GM21619 (cell line): Measurements from ENCODE around the gene FBXW4.
"Not testable (repeated sequence)": the region's sequence is repeated elsewhere in the genome, so short reads cannot be mapped to it uniquely, and the experiment has no call there.

ENCODE experiments used
- ATAC-seq: cut with Tn5 transposase; IDR thresholded peaks from one replicate; pipeline ENCODE4 v1.9.1; 2021; ENCODE audit not compliant: unreplicated experiment

The FBXW4 gene

DNA sequence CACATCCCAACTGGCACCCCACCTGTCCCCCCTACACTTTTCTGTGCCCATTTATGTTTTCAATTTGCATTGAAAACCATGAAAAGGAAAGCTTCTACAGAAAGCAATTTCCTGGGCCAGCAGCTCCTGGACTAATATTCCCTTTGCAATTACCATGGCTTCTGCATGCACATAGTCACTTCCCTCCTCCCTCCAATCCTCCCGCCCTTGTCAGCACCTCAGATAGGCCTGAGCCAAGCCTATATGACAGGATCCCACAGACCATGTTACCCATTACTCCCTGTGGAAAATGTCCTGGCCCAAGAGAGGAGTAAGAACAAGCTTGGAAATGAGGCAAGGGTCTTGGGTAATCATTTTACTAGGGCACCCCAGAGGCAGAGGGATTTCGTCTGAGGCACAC is 38.1 kb downstream of the FBXW4 start:
- no peak for ATAC-seq

GRCh38 chr10:101655570-101655969 is 39.4 kb downstream of the FBXW4 start:
- no peak for ATAC-seq

- no peak for ATAC-seq
These were observed 41.4 kb downstream of the FBXW4 start for GRCh38 chr10:101653536-101653935.

- no peak for ATAC-seq
These were observed 43.6 kb downstream of the FBXW4 start for GRCh38 chr10:101651336-101651735.

GRCh38 chr10:101650863-101651262 is 44.1 kb downstream of the FBXW4 start:
- ATAC-seq: no peak

DNA sequence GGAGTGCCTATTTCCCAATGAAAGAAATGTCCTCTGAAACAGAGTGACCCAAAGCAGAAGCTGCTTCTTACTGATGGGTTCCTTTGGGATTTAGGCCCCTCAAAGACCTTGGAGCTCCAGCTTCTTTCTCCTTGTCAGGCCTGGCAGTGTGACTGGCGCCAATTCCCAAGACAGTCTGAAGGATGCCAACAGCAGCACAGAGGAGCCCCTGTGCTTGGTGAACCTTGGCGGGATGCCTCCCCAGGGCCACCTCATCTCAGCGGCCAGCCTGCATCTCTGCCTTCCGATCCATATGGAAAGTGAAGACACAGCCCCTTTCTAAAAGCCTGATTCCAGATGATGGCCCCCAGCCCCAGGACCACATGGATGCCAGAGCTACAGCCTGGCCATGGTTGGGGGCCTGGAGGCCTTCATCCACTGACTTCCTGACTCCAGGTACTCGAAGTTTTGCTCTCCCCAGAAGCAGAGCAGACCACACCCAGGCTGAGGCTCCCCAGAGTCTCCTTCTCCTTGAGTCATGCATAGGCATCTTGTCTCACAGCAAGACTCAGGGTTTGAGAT is 45.4 kb downstream of the FBXW4 start:
- no peak for ATAC-seq

DNA sequence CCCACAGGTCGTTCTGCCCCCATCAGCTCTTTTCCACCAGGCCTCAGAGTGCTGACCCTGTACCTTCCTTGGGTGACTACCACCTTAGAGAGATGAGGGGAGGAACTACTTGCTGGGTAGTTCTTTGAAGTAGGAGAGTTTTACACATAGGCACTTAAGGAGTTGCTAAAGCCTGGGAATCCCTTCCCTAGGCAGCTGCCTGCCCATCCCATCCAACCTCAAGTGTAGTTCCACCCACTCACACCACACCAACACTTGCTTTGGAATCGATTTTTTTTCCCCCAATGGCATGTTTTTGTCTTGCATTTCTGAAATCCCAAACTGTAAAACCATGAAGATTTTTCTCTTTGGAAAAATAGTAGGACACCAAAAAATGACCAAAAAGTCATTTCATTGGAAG is 47.7 kb downstream of the FBXW4 start:
- no peak for ATAC-seq

DNA sequence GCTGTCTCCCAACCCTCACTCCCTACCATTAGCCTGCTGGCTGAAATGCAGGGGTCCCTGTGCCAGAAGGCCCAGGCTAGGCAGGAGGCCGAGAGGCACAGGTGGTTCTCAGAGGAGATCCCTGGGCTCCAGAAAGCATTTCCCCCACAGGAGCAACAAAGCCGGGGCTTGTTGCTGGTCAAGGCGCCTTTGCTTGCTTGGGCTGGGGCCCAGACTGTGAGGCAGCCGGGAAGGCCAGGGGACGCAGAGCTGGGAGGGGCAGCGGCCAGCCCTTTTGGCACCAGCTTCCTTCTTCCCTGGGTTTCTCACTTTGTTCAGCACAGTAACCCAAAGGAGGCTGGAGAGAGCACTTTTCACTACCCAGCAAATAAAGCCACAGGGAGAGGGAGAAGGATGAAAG is 48.6 kb downstream of the FBXW4 start:
- ATAC-seq: no peak

- ATAC-seq: no peak
These were observed 49.3 kb downstream of the FBXW4 start for GRCh38 chr10:101645659-101646058.

DNA sequence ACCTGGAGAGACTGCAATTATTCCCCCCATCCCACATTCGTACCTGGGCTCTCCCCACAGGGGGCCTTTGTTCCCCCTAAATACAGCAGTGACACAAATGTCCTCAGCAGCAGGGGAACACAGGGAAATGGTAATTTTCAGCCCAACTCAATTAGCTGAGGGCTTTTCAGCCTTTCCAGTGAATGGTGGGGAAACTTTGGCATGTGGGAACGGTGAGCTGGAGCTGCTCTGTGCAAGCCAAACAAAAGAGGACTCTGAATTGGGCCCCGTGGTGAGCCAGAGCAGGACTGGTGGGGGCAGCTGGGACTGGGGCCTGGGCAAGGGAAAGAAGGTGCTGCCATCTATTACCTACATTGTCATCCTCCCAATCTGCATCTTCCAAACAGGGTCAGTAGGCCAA is 51.0 kb downstream of the FBXW4 start:
- no peak for ATAC-seq

DNA sequence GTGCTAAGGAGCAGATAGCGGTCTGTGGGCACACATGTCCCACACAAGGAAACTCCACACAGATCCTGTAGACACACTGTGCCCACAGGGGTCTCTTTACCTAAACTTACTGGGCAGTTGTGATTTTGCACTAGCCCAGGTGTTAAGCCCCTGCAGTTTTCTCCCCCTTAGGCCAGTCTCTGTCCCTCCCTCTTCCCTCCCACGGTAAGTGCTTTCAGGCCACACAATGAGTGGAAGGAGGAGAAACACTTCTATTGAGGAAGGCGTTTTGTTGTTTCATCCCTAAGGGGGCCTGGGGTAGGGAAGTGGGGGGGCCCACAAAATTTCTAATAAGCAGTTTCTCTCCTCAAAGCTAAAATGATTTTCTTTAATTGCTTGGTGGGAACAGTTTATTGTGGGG is 51.4 kb downstream of the FBXW4 start:
- ATAC-seq: no peak

DNA sequence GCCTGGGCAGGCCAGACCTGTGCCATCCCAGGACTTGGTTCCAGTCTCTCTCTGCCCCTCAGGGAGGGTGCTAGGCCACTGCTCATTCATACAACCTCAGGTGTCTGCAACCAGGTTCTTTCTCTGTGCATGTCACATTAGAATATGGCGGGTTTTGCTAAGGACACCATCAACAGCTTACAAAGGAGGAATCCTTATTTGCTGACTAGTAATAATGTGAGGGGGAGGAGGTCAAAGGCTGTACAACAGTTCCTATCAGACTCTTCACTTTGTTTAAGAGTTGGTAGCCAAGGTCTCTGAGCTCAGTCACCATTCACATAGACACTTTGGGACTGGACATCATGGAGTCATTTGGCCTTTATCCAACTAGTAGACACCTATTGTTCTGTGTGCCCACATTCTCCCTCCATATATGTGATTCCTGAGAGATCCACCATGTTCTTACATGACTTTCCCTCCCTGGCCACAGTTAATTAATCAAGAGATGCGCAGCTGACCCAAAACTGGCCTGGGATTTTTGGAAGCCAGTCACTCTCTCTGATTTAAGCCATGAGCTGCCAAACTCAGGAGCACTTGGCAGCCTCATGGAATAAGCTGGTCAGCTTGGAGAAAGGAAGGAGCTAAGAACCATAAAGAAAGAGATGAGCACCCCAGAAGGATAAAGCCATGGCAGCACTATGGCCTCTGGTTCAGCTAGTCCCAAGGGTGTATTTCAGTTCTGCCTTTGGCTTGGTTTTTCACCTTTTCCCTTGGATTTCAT is 55.6 kb downstream of the FBXW4 start:
- no peak for ATAC-seq

GRCh38 chr10:101633510-101633909 is 61.5 kb downstream of the FBXW4 start:
- ATAC-seq: not testable (repeated sequence)

DNA sequence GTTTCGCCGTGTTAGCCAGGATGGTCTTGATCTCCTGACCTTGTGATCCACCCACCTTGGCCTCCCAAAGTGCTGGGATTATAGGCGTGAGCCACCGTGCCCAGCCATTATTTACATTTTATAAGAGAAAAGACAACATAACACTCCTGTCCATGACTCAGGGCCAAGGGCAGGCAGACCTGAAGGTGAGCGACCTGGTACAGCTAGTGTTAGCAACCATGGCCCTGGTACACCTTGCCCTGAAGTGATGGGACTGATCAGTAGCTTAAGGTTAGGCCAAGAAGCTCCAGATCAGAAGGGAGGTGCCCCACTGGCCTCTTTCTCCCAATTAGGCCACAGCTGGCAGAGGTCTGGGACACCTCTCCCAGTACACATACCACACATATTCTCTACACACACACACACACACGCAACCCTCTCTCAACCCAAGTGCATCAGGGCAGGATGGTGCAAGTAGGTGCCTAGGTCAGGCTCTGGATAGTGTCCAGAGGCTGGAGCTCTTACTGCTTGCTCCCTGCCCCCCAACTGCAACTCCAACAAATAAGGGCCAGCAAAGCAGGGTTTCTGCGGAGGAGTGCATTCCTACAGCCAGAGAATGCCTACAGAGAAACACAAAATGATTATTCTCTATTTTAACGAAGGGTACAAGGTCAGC is 63.0 kb downstream of the FBXW4 start:
- ATAC-seq: no peak

GRCh38 chr10:101630633-101630920 is 64.4 kb downstream of the FBXW4 start:
- ATAC-seq: no peak

DNA sequence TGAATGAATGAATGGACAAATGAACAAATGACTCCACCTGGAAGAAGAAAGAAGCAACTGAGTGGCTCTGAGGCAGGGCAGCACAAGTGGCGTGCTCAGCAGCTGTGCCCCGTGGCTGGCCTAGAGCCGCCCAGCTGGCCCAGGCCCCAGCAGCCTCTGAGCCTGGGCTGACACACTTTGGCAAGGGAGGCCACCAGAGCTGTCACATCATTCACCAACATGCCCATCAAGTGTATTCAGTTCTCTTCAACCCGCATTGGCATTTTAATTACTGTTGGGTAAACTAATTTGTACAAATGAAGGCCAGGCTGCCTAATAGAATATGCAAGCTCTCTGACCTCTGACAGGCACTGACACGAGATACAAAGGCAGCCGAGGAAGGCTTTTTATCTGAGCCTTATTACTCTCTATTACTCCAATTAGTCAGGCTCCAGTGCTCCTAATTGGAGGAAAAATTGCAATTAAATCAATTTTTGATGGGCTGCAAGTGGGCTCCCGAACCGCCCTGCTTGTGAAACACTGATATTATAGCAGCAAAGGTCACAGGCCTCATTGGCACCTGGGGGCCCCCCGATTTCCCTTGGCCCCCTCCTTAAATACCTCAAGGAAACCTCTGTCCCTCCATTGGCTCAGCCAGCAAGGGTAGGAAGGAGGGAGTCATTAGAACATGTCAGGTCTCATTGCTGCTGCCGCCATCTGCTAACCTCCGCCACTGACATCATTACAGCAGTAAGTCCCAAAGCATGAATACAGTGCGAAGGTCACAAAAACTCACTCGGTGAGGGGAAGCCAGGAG is 64.9 kb downstream of the FBXW4 start:
- no peak for ATAC-seq

DNA sequence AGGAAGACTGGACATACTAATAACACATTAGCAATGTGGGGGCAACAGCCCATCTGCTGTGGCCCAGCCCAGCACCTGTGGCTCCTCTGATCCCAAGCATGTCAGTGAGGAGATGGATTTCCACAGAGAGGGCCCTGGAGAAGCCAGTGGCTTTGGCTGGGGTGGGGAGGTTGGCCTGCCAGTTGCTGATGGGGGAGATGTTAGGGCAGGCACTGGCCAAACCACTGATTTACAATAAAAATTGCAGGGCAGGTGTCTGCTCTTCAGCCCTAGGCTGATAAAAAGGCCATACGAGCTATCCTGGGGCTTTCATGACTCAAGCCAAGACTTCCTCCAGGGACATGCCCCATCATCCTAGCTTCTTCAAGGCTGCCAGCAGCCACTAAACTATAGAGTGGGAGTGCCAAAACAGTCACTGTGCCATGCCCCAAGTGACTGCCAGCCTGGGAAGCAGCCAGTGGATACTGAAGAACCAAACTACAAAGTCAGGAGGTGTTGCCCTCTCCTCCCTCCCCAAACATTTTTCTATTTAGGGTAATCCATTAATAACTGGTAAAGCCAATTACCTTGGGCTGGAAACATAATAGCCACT is 69.1 kb downstream of the FBXW4 start:
- ATAC-seq: no peak

- ATAC-seq: no peak
These were observed 70.4 kb downstream of the FBXW4 start for GRCh38 chr10:101624526-101625102.

DNA sequence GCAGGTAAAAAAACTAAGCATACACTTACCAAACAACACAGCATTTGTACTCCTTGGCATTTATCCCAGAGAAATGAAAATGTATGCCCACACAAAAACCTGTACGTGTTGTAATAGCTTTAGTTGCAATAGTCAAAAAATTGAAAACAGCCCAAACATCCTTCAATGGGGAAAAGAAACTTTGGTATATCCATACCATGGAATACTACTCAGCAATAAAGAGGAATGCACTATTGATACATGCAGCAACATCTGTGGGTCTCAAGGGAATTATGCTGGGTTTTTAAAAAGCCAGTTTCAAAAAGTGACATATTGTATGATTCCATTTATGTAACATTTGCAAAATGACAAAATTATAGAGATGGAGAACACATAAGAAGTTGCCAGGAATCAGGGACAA is 71.4 kb downstream of the FBXW4 start:
- no peak for ATAC-seq

- no peak for ATAC-seq
These were observed 75.0 kb downstream of the FBXW4 start for GRCh38 chr10:101619983-101620382.

DNA sequence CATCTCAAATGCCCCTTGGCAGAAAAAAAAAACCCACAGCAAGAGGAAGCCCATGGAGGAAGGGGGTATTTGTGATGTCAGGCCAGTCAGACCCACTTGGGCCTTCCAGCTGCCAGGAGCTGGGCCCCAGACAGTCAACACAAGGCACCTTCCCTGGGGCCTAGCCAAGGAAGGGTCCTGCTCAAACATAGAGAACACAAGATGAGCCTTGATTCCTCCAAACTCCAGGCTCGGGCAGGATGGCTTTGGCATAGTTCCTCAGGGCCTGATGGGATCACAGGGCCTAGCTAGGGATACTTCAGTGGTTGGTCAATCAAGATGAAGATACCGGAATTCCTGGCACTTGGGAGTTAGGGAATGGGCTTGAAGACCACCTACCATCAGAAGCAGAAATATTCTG is 76.1 kb downstream of the FBXW4 start:
- ATAC-seq: no peak
